Activated CD8-positive, alpha-beta T cell treated with anti-CD3 and anti-CD28 coated beads for 36 hours (primary cell): ENCODE measurements around the gene SUPV3L1. TPM values are rescaled to one million over a fixed set of nuclear protein-coding genes. Genes with fewer than 3 reads are reported as not detected.

ENCODE experiments used
- ATAC-seq: fragments of 200-7000 bp; cut with Tn5 transposase; one replicate; pipeline ENCODE4 v1.10.0; 2021; ENCODE audit warnings: mild to moderate bottlenecking, moderate library complexity
- CTCF ChIA-PET: fragments of 350-600 bp; sonication (Branson Sonifier 250); formaldehyde crosslinking; loops from one replicate; lab custom pipeline; 2021; ENCODE audit warnings: antibody characterized with exemption; lab: Charles Lee
- POLR2A ChIA-PET: fragments of 350-600 bp; sonication (Branson Sonifier 250); formaldehyde crosslinking; loops from one replicate; lab custom pipeline; 2021; ENCODE audit warnings: antibody characterized with exemption; lab: Charles Lee
- DNase-seq: peaks from one replicate; pipeline ENCODE4 v3.0.0-alpha.2; 2020
- H3K27ac Mint-ChIP-seq: one replicate; pipeline ENCODE4 v1.8.0; 2021; ENCODE audit warnings: mild to moderate bottlenecking, mixed read lengths
- H3K27me3 Mint-ChIP-seq: one replicate; pipeline ENCODE4 v1.8.0; 2021; ENCODE audit warnings: mixed read lengths
- H3K36me3 Mint-ChIP-seq: one replicate; pipeline ENCODE4 v1.8.0; 2021; ENCODE audit warnings: low read depth, mixed read lengths
- H3K4me1 Mint-ChIP-seq: one replicate; pipeline ENCODE4 v1.8.0; 2021; ENCODE audit warnings: low read depth, mixed read lengths
- H3K4me3 Mint-ChIP-seq: one replicate; pipeline ENCODE4 v1.8.0; 2021; ENCODE audit warnings: mild to moderate bottlenecking, moderate library complexity, mixed read lengths
- H3K9me3 Mint-ChIP-seq: one replicate; pipeline ENCODE4 v1.8.0; 2021; ENCODE audit warnings: mixed read lengths
- intact Hi-C: fragments of 100-400 bp; cut with micrococcal nuclease; formaldehyde crosslinking; loops from one replicate; pipeline ENCODE4 v1.10.0; 2022
- total RNA-seq, 2 experiments: library from RNA; stranded (reverse); gene quantifications; one replicate each; pipeline ENCODE4 v1.2.3, GENCODE V29; 2021
- TF ChIP-seq, protein P1 (sequence below): fragments of 200-600 bp; IDR thresholded peaks from one replicate; pipeline ENCODE4 v1.8.0; 2022; ENCODE audit warnings: antibody characterized with exemption, mild to moderate bottlenecking

The SUPV3L1 gene
- total RNA-seq, 2 experiments from 2014 or later = 37.6 to 42.7 TPM

DNA sequence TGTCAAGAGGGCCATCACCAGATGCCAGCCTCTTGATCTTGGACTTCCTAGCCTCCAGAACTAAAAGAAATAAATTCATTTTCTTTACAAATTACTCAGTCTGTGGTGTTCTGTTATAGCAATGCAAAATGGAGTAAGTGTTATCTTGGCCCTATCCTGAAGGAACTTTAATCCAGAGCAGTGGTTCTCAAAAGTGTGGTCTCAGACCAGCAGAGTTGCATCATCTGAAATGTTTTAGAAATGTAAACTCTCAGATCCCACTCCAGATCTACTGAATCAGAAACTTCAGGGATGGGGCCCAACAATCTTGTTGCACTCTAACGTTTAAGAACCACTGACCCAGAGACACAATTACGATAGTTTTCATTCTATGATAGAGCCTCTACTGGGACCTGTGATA, 3.2 kb upstream of the SUPV3L1 start:
- TF ChIP-seq, protein P1, sequence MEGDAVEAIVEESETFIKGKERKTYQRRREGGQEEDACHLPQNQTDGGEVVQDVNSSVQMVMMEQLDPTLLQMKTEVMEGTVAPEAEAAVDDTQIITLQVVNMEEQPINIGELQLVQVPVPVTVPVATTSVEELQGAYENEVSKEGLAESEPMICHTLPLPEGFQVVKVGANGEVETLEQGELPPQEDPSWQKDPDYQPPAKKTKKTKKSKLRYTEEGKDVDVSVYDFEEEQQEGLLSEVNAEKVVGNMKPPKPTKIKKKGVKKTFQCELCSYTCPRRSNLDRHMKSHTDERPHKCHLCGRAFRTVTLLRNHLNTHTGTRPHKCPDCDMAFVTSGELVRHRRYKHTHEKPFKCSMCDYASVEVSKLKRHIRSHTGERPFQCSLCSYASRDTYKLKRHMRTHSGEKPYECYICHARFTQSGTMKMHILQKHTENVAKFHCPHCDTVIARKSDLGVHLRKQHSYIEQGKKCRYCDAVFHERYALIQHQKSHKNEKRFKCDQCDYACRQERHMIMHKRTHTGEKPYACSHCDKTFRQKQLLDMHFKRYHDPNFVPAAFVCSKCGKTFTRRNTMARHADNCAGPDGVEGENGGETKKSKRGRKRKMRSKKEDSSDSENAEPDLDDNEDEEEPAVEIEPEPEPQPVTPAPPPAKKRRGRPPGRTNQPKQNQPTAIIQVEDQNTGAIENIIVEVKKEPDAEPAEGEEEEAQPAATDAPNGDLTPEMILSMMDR = no peak
- intact Hi-C loops = loop anchor here (5.0 kb wide), 1 partner anchor 45 kb away; the partner anchor contains the start of gene HKDC1

DNA sequence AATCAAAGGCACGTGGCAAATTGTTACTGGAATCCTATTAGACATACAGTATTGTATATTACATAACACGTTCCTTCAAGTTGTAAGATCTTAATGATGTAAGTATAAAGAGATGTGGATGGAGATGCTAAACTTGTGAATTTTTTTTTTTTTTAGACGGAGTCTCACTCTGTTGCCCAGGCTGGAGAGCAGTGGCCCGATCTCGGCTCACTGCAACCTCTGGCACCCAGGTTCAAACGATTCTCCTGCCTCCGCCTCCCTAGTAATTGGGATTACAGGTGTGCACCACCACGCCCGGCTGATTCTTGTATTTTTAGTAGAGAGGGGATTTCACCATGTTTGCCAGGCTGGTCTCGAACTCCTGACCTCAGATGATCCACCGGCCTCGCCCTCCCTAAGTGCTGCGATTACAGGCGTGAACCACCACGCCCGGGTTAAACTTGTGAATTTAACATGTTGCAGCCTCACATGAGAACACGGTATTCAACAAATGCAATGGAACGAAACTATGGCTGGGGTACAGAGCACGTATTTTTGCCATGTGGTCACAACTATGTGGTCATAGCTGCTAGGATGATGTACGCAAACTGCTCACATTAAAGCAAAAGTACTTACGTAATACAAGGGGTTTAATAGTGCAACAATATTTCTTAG, 818 bp upstream of the SUPV3L1 start:
- intact Hi-C loops = loop anchor here (5.0 kb wide), 1 partner anchor 43 kb away; the partner anchor contains the start of gene HKDC1
- H3K4me1 Mint-ChIP-seq = peaks cover 31% of the 10 kb centered on the region
- CTCF ChIA-PET = interaction anchor here (1.0 kb wide), 1 partner anchor 113 kb away, joined by 4 read pairs; no protein-coding TSS in a partner anchor
- H3K36me3 Mint-ChIP-seq = peaks cover 6% of the 10 kb centered on the region
- POLR2A ChIA-PET = interaction anchor here (0.6 to 1.5 kb wide), 6 partner anchors 17 to 671 kb away, joined by 3 to 11 read pairs (median 4); partner anchors contain the start of genes DDX21 and SRGN
- TF ChIP-seq, protein P1 = no peak
- ATAC-seq (peak; percentile 36), DNase-seq (peak; percentile 55)
- H3K4me3 Mint-ChIP-seq = peak overlapping the region; percentile 84
- H3K9me3 Mint-ChIP-seq = no peaks in the 10 kb centered on the region
- H3K27ac Mint-ChIP-seq = peak overlapping the region; percentile 100
- H3K27me3 Mint-ChIP-seq = no peaks in the 10 kb centered on the region

More for the DNA sequence above, 3.2 kb upstream of the SUPV3L1 start:
- Mint-ChIP-seq H3K9me3 (no peaks in the 10 kb centered on the region), H3K27ac (no peak overlapping the region), H3K4me3 (no peak overlapping the region), H3K36me3 (peaks cover 3% of the 10 kb centered on the region), H3K27me3 (no peaks in the 10 kb centered on the region), H3K4me1 (peaks cover 18% of the 10 kb centered on the region)
- no peak for ATAC-seq
- ChIA-PET POLR2A (no interaction called here), CTCF (no interaction called here)
- no peak for DNase-seq

DNA sequence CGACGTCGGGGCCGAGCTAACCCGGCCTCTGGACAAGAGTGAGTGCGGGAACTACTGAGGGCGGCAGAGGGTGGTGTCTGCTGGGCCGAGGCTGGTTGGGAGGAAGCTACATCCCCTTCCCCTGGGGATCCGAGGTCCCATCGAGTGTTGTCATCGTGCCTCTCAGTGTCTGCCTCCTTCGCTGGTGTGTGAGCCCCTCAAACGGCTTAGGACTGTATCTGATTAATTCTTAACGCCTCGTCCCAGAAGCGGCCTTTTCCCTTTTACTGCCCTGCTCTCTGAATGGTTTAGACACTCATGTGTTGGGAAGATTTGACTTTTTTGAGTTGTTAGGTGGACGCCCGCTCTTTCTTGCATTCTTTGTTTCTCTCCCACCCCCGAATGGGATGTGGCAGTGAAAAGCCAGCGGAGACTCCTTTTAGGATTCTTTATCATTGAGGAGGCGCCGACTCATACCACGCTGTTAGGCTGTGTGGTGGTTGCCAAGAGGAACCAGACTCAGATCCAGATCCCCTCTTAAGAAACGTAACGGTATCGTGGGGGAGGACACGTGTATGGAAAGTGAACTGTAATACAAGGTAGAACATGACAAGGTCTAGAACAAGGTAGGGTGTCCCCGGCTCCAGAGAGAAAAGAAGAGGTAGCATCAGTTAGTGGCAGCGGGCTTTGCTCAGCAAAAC, 631 bp downstream of the SUPV3L1 start:
- Mint-ChIP-seq H3K4me3 (peak overlapping the region; percentile 84), H3K9me3 (no peaks in the 10 kb centered on the region), H3K4me1 (peaks cover 40% of the 10 kb centered on the region), H3K27ac (peak overlapping the region; percentile 100), H3K36me3 (peaks cover 9% of the 10 kb centered on the region), H3K27me3 (no peaks in the 10 kb centered on the region)
- intact Hi-C loops = no loop called here
- ATAC-seq = peak; percentile 4
- peak; percentile 64 for DNase-seq
- TF ChIP-seq, protein P1 = no peak
- POLR2A ChIA-PET = interaction anchor here (0.7 to 1.5 kb wide), 6 partner anchors 15 to 1050 kb away, joined by 3 to 11 read pairs (median 4); partner anchors contain the start of gene DDX21
- CTCF ChIA-PET = interaction anchor here (0.6 to 1.0 kb wide), 2 partner anchors 9 to 115 kb away, joined by 3 to 4 read pairs; no protein-coding TSS in a partner anchor

DNA sequence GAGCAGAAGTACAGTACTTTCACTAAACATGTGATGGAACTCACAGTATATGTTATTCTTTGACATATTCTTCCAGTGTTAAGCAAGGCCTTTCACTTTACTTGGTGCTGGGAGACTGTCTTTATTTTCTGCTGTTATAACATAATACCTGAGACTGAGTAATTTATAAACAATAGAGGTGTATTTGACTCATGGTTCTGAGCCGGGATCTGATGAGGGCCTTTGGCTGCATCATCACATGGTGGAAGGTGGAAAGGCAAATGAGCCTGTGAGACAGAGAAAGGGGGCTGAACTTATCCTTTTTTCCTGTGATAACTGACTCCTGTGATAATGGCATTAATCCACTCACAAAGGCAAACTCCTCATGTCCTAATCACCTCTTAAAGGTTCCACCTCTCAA, 1.4 kb downstream of the SUPV3L1 start:
- ATAC-seq = no peak
- H3K36me3 Mint-ChIP-seq = peaks cover 11% of the 10 kb centered on the region
- DNase-seq = no peak
- no peaks in the 10 kb centered on the region for H3K27me3 Mint-ChIP-seq
- intact Hi-C loops = no loop called here
- H3K9me3 Mint-ChIP-seq = no peaks in the 10 kb centered on the region
- ChIA-PET POLR2A (interaction anchor here (0.6 kb wide), 1 partner anchor 89 kb away, joined by 6 read pairs; no protein-coding TSS in a partner anchor), CTCF (no interaction called here)
- TF ChIP-seq, protein P1 = no peak
- peaks cover 40% of the 10 kb centered on the region for H3K4me1 Mint-ChIP-seq
- H3K27ac Mint-ChIP-seq = peak overlapping the region; percentile 100
- H3K4me3 Mint-ChIP-seq = peak overlapping the region; percentile 84
